Measurements from ENCODE around the gene TIMM21. TPM values are rescaled to one million over a fixed set of nuclear protein-coding genes. Genes with fewer than 3 reads are reported as not detected.

The TIMM21 gene
- total RNA-seq, 4 donors from 2014 or later: 10.5 to 38.1 (median 22.0) TPM

- Histone ChIP-seq H3K27ac (no peak overlapping the region), H3K9me3 (no peaks in the 10 kb centered on the region), H3K4me1 (peaks cover 0 to 6% (median 0%) of the 10 kb centered on the region in 4 donors), H3K36me3 (no peaks in the 10 kb centered on the region), H3K4me3 (peak overlapping the region in 1 of 4 donors; percentile 29), H3K27me3 (peaks cover 28% of the 10 kb centered on the region)
- in situ Hi-C loops (cut with MboI; ENCODE audit: low pct_ligation_motif_present in 1 of 4, low pct_unique_long_range_greater_than_20kb in 1 of 4, low sequenced_read_pairs in 3 of 4): no loop called here
- no peak for DNase-seq
- intact Hi-C loops (cut with DNase I; ENCODE audit: low total_unique reads): no loop called here
- 23 to 30% methylated on average over 12 of the region's 12 CpGs for WGBS, 2 donors (ENCODE audit: low coverage in 1 of 2)
- TF ChIP-seq CTCF (IDR thresholded peaks at IDR 0.05) (no peak), EP300 (IDR thresholded peaks at IDR 0.05; ENCODE audit: low read depth) (no peak), POLR2A (IDR thresholded peaks at IDR 0.05) (no peak), POLR2AphosphoS5 (IDR thresholded peaks at IDR 0.05) (no peak)
Measured at GRCh38 chr18:74171910-74172606, 23.7 kb downstream of the TIMM21 start.

GRCh38 chr18:74172697-74173433 is 24.5 kb downstream of the TIMM21 start:
- Histone ChIP-seq H3K36me3 (no peaks in the 10 kb centered on the region), H3K27me3 (peaks cover 34% of the 10 kb centered on the region), H3K4me1 (peaks cover 0 to 6% (median 0%) of the 10 kb centered on the region in 4 donors), H3K4me3 (peak overlapping the region in 1 of 4 donors; percentile 29), H3K27ac (no peak overlapping the region), H3K9me3 (no peaks in the 10 kb centered on the region)
- TF ChIP-seq POLR2A (IDR thresholded peaks at IDR 0.05) (no peak), CTCF (IDR thresholded peaks at IDR 0.05) (no peak), POLR2AphosphoS5 (IDR thresholded peaks at IDR 0.05) (no peak), EP300 (IDR thresholded peaks at IDR 0.05; ENCODE audit: low read depth) (no peak)
- DNase-seq: no peak
- intact Hi-C loops (cut with DNase I; ENCODE audit: low total_unique reads) (no loop called here), in situ Hi-C loops (cut with MboI; ENCODE audit: low pct_ligation_motif_present in 1 of 4, low pct_unique_long_range_greater_than_20kb in 1 of 4, low sequenced_read_pairs in 3 of 4) (no loop called here)
- 78 to 81% methylated on average over 9 to 27 of the region's 27 CpGs for WGBS, 2 donors (ENCODE audit: low coverage in 1 of 2)

GRCh38 chr18:74173434-74173750 is 25.1 kb downstream of the TIMM21 start:
- H3K4me1 ChIP-seq: peaks cover 0 to 6% (median 0%) of the 10 kb centered on the region in 4 donors
- intact Hi-C loops (cut with DNase I; ENCODE audit: low total_unique reads): no loop called here
- H3K36me3 ChIP-seq: no peaks in the 10 kb centered on the region
- TF ChIP-seq POLR2AphosphoS5 (IDR thresholded peaks at IDR 0.05) (no peak), POLR2A (IDR thresholded peaks at IDR 0.05) (no peak), EP300 (IDR thresholded peaks at IDR 0.05; ENCODE audit: low read depth) (no peak), CTCF (IDR thresholded peaks at IDR 0.05) (no peak)
- H3K9me3 ChIP-seq: no peaks in the 10 kb centered on the region
- 88 to 91% methylated on average over 3 to 11 of the region's 11 CpGs for WGBS, 2 donors (ENCODE audit: low coverage in 1 of 2)
- no peak for DNase-seq
- in situ Hi-C loops (cut with MboI; ENCODE audit: low pct_ligation_motif_present in 1 of 4, low pct_unique_long_range_greater_than_20kb in 1 of 4, low sequenced_read_pairs in 3 of 4): no loop called here
- peaks cover 34% of the 10 kb centered on the region for H3K27me3 ChIP-seq
- H3K4me3 ChIP-seq: no peak overlapping the region
- no peak overlapping the region for H3K27ac ChIP-seq

GRCh38 chr18:74175658-74176057 is 27.3 kb downstream of the TIMM21 start:
- intact Hi-C loops (cut with DNase I; ENCODE audit: low total_unique reads): no loop called here
- Histone ChIP-seq H3K27me3 (peaks cover 34% of the 10 kb centered on the region), H3K27ac (no peak overlapping the region), H3K4me1 (peaks cover 0 to 6% (median 0%) of the 10 kb centered on the region in 4 donors), H3K4me3 (no peak overlapping the region), H3K36me3 (no peaks in the 10 kb centered on the region), H3K9me3 (no peaks in the 10 kb centered on the region)
- TF ChIP-seq CTCF (IDR thresholded peaks at IDR 0.05) (no peak), POLR2A (IDR thresholded peaks at IDR 0.05) (no peak), EP300 (IDR thresholded peaks at IDR 0.05; ENCODE audit: low read depth) (no peak), POLR2AphosphoS5 (IDR thresholded peaks at IDR 0.05) (no peak)
- in situ Hi-C loops (cut with MboI; ENCODE audit: low pct_ligation_motif_present in 1 of 4, low pct_unique_long_range_greater_than_20kb in 1 of 4, low sequenced_read_pairs in 3 of 4): loop anchor here in 1 of 4 donors (25.0 kb wide), 1 partner anchor 387 kb away; no protein-coding TSS in a partner anchor
- DNase-seq: no peak
- 17 to 36% methylated on average over 6 of the region's 6 CpGs for WGBS, 2 donors (ENCODE audit: low coverage in 1 of 2)

Data from transverse colon (tissue), 4 donors.